Esophagus squamous epithelium (tissue), 4 donors: ENCODE results near the gene BDNF.

Experiments
- CTCF ChIP-seq, 6 experiments: fragments of 450-650 bp in 4 of 6; fragments of 200-600 bp in 2 of 6; sonication (generic) in 2 of 6; IDR thresholded peaks; one replicate each; pipeline ENCODE4 v1.5.1; 2016 to 2019; ENCODE audit warnings: antibody characterized with exemption in 6 of 6, mild to moderate bottlenecking in 4 of 6, moderate library complexity in 4 of 6
- POLR2A ChIP-seq, 4 donors: fragments of 450-650 bp; IDR thresholded peaks; one replicate each; pipeline ENCODE4 v1.6.1; 2017; ENCODE audit warnings: antibody characterized with exemption in 4 of 4, mild to moderate bottlenecking in 4 of 4, moderate library complexity in 3 of 4

- TF ChIP-seq POLR2A (IDR thresholded peaks at IDR 0.05) (no peak), CTCF (IDR thresholded peaks at IDR 0.05) (no peak)
Measured at GRCh38 chr11:27627979-27628378, 72.3 kb downstream of the BDNF start.
